DMS153 treated with DMSO at 0.1 percent for 48 hours (cell line): Measurements from ENCODE around the gene NOS3.
"Not testable (repeated sequence)": the region's sequence is repeated elsewhere in the genome, so short reads cannot be mapped to it uniquely, and the experiment has no call there.

Experiments used
- DNase-seq: peaks from one replicate; lab custom pipeline; 2025; ENCODE audit not compliant: unreplicated experiment; lab: John Stamatoyannopoulos, UW

Gene NOS3

DNA sequence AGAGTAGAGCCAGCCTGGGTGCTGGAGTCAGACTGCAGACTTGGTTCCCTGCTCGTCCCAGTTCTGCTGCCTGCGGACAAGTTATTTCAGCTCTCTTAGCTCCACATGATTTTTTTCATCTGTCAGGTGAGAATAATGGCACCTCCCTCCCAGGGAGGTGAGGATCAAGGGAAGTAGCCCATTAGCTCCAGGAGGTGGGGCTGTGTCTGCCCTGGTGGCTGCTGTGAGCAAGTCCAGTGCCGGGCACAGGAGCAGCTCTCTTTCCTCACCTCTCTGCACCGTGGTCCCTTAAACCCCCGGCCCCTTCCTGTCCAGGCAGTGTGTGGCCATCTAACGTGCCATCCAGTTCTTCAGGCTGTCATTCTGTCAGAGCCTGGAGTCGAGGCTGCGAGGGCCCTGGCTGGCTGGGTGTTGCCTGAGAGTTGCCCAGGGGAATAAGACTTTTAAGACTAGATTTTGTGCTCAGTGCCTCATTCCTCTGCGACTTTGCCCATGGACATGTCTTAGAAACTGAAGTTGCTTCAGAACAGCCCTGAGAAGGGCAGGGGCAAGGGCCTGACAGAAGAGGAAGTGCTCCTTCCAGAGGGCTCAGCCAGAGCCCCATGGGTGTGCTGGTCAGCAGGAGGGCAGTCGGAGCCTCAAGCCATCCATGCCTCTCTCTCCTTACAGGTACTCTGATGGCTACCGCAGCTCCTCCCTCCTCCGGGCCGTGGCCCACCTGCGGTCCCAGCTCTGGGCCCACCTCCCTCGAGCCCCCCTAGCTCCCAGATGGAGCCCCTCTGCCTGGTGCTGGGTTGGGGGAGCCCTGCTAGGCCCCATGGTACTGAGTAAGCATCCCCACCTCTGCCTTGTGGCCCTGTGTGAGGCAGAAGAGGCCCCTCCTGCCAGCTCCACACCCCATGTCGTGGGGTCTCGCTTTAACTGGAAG, 42.4 kb downstream of the NOS3 start:
- DNase-seq = no peak

DNA sequence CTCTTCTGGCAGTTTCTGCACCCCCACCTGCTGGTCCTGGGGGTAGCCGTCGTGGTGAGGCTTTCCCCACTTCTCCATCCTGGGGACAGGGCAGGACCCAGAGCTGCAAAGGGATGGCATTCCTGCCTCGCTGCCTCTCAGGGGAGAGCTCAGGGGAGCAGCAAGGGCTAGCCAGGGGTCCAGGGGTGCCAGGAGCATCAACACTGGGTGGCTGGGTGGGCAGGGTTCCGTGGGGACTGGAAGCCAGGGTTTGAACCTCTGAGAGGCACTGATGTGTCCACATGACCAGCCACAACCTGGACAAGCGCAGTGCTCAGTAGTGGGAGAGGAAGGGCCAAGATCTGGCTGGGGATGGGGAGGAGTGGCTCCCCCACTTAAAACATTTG, 43.0 kb downstream of the NOS3 start:
- DNase-seq = no peak

DNA sequence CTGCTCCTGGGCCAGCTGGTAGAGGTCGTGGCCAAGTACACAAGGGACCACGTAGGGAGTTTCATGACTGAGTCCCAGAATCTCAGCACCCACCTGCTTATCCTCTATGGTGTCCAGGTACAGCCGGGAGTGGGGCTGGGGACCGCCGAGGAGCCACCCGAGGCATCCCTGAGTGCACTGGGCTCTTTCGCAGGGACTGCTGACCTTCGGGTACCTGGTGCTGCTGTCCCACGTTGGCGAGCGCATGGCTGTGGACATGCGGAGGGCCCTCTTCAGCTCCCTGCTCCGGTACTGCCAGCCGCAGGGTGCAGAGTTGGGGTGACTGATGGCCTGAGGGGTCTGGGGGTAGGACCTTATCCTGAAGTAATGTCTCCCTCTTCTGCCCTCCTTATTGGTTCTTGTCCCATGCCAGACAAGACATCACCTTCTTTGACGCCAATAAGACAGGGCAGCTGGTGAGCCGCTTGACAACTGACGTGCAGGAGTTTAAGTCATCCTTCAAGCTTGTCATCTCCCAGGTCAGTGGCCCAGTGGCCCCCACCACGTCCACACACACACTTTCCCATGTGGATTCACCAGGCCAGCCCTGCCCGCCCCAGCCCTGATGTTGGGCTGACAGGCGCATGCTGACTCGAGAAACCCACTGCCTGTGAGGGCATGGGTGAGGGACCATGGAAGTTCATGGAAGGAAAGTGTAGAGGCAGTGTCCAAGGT, 43.7 kb downstream of the NOS3 start:
- no peak for DNase-seq

DNA sequence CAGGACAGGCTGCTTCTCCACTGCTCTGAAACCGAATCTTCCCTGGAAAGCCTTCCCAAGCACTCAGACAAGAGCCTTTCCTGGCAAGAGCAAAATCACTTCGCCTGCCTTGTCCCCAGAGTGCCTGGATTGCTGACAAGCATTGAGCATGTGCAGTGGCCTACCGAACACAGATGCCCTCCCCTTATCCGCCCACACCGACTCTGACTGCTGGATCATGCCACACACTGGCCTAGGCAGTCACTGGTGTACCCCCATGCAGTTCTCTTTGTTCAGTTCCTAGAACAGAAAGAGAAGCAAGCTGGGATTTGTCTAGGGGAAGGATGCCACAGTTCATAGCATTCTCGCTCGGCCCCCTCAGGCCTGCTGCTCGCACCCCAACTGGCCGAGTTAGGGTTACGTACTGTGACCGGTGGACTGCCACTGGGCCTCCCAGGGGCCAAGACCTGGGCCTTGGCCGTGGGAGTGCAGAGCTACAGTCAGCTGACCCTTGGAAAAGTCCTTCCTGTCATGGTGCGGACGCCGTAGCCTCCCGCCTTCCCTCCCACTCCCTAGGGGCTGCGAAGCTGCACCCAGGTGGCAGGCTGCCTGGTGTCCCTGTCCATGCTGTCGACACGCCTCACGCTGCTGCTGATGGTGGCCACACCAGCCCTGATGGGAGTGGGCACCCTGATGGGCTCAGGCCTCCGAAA, 44.4 kb downstream of the NOS3 start:
- DNase-seq = no peak

DNA sequence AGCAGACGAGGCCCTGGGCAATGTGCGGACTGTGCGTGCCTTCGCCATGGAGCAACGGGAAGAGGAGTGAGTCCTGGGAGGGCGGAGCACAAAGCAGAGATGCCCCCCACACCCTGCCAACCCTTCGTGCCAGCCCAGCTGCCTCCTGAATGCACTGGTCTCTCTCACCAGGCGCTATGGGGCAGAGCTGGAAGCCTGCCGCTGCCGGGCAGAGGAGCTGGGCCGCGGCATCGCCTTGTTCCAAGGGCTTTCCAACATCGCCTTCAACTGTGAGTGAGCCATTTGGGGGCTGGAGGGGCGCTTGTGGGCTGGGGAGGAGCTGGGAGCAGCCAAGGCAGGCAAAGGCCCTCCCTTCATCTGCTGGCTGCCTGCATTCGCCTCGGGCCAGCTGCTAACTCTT, 45.1 kb downstream of the NOS3 start:
- no peak for DNase-seq

DNA sequence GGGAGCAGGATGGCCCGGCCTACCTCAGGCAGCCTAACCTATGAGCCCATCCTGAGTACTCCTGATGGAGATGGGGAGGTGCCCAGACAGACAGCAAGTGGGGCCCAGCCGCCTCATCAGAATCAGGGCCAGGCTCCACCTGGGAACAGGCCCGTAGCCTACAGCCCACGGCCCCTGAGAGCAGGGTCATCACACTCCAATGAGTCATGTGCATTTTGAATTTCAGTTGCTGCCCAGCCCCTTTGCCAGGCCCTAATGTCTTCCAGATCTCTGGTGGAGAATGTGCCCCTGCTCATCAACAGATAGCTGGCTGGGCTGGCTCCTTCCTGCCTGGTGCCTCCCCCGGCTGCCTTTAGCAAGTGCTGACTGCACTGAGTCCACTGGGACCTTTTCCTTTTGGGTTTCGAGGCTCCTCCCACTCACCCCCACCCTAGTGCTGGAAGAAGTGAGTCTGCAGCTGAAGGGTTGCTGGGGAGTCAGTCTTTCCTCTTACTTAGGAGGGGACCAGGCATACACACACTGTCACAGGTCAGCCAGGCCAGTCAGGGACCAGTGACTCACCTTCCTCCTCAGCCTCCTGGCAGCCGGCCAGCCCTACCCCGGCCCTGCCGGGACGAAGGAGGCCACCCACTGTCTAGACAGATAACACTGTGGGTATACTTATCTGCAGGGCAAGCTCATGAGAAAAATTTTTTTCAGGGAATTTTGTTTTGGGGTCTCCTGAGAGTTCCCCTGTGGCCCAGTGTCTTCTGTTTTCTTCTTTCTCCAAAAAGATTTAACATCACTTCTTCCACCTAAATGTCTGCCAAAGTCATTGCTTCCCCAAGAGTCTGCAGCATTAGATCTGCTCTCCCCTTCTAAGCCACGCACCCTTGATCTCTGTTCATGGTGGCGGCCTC, 48.4 kb downstream of the NOS3 start:
- DNase-seq = no peak

DNA sequence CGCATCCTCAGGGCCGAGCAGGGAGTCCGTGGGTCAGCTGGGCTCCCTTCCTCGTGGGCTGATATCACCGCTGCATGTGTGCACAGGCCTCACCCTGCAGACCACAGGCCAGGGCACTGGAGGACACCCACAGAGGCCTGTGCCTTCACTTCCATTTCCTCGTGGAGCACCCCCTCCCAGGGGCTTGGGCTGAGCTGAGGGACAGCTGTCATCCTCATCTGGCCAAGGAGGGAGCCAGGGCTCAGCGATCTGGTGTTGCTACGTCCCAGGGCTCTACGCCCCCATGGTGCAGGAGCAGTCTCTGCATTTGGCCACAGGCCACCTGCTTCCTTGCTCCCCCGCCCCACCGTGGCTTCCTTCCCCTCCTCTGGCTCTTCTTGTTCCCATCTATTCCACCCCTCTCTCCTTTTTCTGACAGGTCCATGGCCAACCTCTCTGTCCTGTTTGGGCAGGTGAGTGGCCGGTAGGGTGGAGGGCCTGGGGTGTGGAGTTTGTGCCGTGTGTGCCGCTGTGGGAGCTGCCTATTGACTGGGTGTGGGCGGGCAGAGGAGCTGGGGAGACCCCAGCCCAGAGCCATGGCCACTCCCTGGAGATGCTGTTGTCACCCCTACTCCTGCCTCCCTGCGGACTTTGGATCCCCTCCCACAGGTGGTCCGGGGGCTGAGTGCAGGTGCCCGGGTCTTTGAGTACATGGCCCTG, 49.2 kb downstream of the NOS3 start:
- no peak for DNase-seq

DNA sequence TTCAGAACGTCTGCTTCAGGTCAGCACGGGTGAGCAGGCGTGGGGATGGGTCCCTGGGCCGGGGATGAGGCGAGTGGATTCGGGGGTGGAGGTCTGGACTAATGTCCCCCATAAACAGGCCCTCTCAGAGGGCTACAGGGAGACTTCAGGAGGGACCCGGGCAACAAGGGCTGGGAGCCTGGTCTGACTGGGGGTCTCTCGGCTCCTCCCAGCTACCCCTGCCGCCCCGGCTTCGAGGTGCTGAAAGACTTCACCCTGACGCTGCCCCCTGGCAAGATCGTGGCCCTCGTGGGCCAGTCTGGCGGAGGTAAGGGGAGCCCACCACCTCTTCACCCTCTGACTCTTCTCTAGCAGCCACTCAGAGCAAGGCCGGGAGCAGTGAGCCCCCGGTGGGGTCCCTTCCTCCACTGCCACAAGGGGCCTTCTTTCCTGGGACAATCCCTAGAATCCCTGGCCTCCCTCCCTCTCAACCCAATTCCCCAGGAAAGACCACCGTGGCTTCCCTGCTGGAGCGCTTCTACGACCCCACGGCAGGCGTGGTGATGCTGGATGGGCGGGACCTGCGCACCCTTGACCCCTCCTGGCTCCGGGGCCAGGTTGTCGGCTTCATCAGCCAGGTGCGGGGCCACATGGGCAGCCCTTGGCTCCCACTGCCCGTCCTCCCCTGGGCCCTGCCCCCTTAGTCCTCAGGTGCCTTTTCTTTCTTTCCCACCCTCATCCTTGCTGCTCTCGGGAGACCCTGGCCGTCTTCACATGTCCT, 50.0 kb downstream of the NOS3 start:
- no peak for DNase-seq

DNA sequence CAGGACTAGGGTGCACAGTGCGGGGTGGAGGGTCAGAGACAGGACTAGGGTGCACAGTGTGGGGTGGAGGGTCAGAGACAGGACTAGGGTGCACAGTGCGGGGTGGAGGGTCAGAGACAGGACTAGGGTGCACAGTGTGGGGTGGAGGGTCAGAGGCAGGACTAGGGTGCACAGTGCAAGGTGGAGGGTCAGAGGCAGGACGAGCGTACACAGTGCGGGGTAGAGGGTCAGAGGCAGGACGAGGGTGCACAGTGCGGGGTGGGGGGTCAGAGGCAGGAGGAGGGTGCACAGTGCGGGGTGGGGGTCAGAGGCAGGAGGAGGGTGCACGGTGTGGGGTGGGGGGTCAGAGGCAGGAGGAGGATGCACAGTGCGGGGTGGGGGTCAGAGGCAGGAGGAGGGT, 52.6 kb downstream of the NOS3 start:
- not testable (repeated sequence) for DNase-seq

DNA sequence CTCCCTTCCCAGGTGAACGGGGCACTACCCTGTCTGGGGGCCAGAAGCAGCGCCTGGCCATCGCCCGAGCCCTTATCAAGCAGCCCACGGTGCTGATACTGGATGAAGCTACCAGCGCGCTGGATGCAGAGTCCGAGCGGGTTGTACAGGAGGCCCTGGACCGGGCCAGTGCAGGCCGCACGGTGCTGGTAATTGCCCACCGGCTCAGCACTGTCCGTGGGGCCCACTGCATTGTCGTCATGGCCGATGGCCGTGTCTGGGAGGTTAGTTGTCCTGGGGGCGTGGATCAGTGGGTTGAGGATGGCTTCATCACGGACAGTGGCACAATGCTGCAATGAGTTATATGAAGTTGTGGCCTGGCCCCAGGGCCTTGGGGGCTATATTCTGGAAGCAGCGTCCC, 53.1 kb downstream of the NOS3 start:
- DNase-seq = no peak

DNA sequence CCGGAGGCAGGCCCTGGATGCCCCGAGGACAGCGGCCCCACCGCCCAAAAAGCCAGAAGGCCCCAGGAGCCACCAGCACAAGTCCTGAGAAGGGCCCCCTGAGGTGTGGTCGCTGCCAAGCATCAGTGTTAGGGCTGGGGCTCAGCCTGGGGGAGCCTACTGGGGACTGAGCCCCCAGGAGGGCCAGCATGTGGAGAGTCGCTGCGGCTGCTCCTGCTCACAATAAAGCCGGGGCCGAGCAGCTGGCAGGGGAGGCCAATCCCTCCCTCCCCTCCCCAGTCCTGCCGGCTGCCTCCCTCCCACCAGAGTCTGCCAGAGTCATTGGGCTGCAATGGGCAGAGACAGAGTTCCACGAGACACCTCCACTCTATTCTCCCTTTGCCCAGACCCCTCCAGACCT, 54.4 kb downstream of the NOS3 start:
- DNase-seq = no peak

DNA sequence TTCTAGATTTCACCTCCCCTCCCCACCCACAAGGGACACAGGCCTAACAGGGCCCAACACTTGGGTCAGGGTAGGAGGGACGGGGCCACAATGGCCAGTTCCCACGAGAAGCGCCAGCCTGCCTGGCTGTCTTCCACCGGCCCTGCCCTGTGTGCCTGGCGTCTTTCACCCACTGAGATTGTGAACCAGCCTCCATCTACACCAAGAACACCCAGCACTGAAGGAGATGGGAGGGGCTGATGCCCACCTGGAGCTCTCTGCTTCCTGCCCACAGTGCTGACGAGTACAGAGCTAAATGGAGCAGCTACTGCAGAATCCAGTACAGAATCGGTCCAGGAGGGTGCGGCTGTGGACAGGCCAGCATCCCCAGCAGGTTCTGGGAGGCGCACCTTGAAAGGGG, 55.1 kb downstream of the NOS3 start:
- DNase-seq = no peak

DNA sequence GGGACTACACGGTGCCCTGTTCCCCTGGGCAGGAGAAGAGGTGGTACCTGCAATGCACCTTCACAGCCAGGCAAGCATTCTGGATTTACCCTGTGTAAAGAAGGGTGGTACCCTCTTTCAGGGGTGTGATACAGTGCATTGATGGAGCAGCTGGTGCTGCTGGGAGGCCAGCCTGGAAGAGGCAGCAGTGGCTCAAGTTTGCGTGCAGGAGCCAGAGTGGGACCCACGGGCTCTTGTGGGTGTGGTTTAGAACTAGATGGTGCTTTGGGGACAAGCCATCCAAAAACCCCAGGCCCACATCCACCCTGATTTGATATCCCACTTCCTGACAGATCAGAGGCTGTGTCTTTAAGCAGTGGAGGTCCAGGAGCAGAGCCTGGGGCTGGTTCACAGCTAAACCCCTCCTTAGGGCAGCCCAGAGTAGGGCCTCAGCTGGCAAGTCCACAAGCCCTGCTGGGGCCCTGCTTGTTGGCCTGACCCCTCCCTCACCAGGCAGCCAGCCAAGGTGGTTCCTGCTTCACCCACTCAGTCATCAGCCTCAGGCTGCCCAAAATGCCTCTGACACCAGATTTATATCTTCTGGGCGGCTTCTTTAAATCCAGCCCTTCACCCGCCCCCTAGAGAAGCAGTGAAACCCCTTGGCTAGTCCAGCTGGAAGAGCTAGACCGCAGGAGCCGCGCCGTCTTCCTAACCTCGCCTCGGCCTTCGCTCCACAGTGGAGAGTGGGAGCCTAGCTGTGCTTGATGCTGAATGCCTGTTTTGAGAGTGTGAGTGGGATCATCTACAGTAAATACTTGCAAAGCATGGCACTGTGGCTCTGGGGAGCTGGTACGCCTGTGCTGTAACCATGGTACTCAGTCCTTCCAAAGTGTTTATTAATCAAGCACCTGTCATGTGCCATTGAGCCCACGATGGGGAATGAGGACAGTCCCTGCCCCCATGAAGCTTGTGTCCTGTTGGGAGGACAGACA, 56.1 kb downstream of the NOS3 start:
- no peak for DNase-seq

DNA sequence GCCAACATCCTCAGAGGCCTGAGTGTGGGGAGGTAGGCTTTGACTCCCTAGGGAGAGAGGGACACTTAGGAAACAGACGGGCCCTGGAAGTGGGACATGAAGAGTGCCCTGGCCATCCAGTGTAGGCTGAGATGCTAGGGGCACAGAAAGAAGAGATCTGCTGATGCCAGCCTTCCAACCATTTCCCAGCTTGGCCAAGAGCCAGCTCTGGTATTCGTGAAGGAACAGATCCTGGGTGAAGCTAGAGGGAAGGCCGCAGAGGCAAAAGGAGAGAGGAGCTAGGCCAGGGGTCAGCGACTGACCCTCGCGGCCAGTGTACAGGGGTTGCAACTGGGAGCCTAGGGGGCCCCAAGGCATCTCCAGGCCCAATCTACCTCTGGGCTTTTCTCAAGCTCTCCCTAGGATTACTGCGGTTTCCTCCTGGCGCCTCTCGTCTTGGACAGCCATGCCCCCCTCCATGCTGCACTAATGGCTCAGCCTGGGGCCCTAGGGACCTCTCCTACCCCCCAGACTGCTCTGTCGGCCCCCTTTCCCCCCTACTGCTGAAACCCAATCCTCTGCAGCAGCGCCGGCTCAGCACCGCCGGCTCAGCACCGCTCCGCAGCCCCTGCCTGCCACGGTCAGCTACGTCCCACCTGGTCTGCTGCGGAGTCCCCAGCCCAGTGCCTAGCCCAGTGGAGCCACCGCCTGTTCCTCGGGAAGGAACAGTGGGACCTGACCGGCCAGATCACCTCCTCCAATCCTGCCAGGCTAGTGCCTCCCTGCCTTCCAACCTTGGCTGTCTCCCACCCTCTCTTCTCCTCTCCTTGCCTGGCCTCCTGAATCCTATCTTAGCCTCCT, 57.4 kb downstream of the NOS3 start, which contains the start of gene ASIC3:
ASIC3 (plus strand) TSS at position 556 of the 840 bp plus-strand sequence. CDS start 355 bp downstream, outside the sequence.
- no peak for DNase-seq

DNA sequence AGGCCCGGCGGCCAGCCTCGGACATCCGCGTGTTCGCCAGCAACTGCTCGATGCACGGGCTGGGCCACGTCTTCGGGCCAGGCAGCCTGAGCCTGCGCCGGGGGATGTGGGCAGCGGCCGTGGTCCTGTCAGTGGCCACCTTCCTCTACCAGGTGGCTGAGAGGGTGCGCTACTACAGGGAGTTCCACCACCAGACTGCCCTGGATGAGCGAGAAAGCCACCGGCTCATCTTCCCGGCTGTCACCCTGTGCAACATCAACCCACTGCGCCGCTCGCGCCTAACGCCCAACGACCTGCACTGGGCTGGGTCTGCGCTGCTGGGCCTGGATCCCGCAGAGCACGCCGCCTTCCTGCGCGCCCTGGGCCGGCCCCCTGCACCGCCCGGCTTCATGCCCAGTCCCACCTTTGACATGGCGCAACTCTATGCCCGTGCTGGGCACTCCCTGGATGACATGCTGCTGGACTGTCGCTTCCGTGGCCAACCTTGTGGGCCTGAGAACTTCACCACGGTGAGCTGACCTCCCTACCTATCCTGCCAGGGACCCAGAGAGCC, 58.2 kb downstream of the NOS3 start:
- DNase-seq = no peak

DNA sequence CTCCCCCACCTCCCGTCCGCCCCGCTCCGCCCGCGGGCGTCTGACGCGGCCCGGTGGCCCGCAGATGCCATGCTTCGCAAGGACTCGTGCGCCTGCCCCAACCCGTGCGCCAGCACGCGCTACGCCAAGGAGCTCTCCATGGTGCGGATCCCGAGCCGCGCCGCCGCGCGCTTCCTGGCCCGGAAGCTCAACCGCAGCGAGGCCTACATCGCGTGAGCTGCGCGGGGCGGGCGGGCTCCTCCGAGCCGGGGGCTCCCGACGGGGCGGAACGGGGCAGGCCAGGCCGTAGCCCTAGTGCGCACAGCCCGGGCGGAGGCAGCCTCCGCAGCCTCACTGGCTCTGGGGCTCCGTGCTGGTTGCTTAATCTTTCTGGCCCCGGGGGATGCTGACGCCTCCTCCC, 60.3 kb downstream of the NOS3 start:
- no peak for DNase-seq

DNA sequence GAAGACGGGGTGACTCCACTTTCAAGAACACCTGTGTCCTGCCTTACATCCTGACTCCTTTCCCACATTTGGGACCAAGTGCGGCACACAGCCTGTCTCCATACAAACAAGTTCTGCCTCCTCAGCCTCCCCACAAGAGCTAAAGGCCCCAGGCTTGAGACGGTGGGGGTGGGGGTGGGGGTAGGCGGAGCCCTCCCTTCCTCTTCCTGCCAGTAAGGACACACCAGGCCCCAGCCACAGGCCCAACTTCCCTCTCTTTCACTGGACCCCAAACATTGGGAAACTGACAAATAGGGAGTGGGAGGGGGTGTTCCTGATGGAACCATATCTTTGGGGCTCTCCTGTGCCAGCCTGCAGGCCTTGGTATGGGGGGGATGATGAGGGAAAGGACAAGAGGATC, 62.3 kb downstream of the NOS3 start:
- no peak for DNase-seq
